ENCODE results near the gene DGKE.

DNA sequence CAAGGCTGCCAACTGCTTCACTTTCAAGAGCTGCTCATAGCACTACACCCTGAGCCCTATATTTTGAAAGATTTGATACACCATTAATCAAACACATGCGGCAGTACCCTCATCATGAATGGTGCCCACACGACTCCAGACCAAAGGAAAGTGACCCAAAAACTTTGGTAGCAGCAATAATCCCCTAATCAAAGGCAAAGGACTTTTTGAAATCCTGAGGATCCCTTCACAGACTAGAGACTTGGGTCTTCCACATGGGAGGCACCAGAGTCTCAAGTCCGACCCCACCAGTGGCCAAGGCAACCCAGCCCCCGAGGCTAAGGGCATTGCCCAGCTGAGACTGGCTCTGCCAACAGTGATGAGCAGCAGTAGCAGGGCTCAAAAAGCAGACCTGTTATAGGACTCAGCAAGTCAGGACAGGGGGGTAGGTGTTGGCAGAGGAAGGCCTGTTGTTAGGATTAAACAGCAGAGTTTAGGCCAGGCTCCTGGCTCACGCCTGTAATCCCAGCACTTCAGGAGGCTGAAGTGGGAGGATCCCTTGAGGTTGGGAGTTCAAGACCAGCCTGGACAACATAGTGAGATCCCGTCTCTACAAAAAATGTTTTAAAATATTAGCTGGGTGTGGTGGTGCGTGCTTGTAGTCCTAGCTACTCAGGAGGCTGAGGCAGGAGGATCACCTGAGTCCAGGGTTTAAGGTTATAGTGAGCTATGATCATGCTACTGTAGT, 76.7 kb downstream of the DGKE start:
- TF ChIP-seq CTCF (IDR thresholded peaks at IDR 0.05; ENCODE audit: low read length) (no peak), EZH2 (IDR thresholded peaks at IDR 0.05; ENCODE audit: borderline replicate concordance, low read length) (no peak)

Measured in OCI-LY1 (cell line).